Measurements from ENCODE around the gene NDUFB3. TPM values are rescaled to one million over a fixed set of nuclear protein-coding genes. Genes with fewer than 3 reads are reported as not detected.
A peak's percentile ranks its signal among the peaks of the same experiment; 100 is the strongest.
"Not testable (repeated sequence)": the region's sequence is repeated elsewhere in the genome, so short reads cannot be mapped to it uniquely, and the experiment has no call there.

The NDUFB3 gene
- total RNA-seq, 2 donors from 2014 or later, result 104 to 124 TPM

DNA sequence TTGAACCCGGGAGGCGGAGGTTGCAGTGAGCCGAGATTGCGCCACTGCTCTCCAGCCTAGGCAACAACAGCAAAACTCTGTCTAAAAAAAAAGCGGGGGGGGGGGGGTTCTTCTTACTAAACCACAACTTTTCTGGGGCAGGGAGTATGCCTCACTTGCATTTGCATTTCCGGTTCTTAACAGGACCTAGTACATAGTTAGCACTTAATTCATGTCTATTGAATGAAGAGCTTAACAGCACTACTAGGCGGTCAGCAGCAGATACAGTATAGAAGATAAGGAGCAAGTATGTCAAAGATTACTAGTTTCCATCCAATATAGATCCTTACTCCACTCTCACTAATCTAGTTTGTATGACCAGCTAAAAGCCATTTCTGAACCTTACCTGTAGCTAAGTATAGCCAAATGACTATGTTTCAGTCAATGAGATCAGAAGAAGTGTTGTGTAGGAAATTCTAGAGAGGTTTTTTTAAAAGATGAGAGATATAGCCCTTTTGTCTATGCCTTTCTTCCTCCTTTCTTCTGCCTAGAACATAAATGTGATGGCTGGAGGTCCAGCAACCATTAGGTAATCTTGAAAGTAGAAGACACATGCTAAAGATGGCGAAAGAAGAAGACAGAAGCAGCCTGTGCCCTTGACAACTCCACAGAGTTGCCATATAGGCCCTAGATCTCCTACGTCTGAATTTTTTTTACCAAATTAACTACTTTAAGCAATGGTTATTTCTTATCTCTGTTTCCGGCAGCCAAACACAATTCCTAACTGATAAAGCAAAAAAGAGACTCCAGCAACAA lies 11.6 kb upstream of the NDUFB3 start:
- H3K36me3 Mint-ChIP-seq, result peaks cover 11% of the 10 kb centered on the region
- DNase-seq (ENCODE audit: low spot score) (no peak), ATAC-seq (no peak)
- H3K9me3 Mint-ChIP-seq, result no peaks in the 10 kb centered on the region
- H3K27me3 Mint-ChIP-seq, result no peaks in the 10 kb centered on the region
- H3K4me3 Mint-ChIP-seq, result no peak overlapping the region
- peak overlapping the region in 1 of 2 donors; percentile 56 for H3K27ac Mint-ChIP-seq
- H3K4me1 Mint-ChIP-seq (ENCODE audit: low read depth in 2 of 2), result peaks cover 40 to 42% of the 10 kb centered on the region in 2 donors

GRCh38 chr2:201063516-201063915 lies 8.3 kb upstream of the NDUFB3 start:
- ATAC-seq; DNase-seq (ENCODE audit: low spot score); H3K27me3 Mint-ChIP-seq; H3K9me3 Mint-ChIP-seq: not testable (repeated sequence)
- Mint-ChIP-seq H3K4me1 (ENCODE audit: low read depth in 2 of 2) (peaks cover 46 to 50% of the 10 kb centered on the region in 2 donors), H3K4me3 (peak overlapping the region; percentile 21), H3K36me3 (peaks cover 11% of the 10 kb centered on the region), H3K27ac (peak overlapping the region; percentile 69 to 76)

- H3K27me3 Mint-ChIP-seq, result no peaks in the 10 kb centered on the region
- H3K9me3 Mint-ChIP-seq, result no peaks in the 10 kb centered on the region
- peaks cover 11% of the 10 kb centered on the region for H3K36me3 Mint-ChIP-seq
- no peak for ATAC-seq
- peaks cover 48 to 52% of the 10 kb centered on the region in 2 donors for H3K4me1 Mint-ChIP-seq (ENCODE audit: low read depth in 2 of 2)
- peak overlapping the region in 1 of 2 donors; percentile 13 for H3K27ac Mint-ChIP-seq
- no peak for DNase-seq (ENCODE audit: low spot score)
- H3K4me3 Mint-ChIP-seq, result no peak overlapping the region
Observed at GRCh38 chr2:201064797-201065329, 6.9 kb upstream of the NDUFB3 start.

GRCh38 chr2:201070948-201071478 lies 788 bp upstream of the NDUFB3 start:
- peaks cover 8% of the 10 kb centered on the region for H3K36me3 Mint-ChIP-seq
- H3K9me3 Mint-ChIP-seq, result no peaks in the 10 kb centered on the region
- H3K27ac Mint-ChIP-seq, result peak overlapping the region; percentile 87 to 91
- H3K4me3 Mint-ChIP-seq, result peak overlapping the region; percentile 91
- H3K27me3 Mint-ChIP-seq, result no peaks in the 10 kb centered on the region
- ATAC-seq (peak; percentile 42 to 57), DNase-seq (ENCODE audit: low spot score) (peak; percentile 62)
- H3K4me1 Mint-ChIP-seq (ENCODE audit: low read depth in 2 of 2), result peaks cover 38 to 55% of the 10 kb centered on the region in 2 donors

DNA sequence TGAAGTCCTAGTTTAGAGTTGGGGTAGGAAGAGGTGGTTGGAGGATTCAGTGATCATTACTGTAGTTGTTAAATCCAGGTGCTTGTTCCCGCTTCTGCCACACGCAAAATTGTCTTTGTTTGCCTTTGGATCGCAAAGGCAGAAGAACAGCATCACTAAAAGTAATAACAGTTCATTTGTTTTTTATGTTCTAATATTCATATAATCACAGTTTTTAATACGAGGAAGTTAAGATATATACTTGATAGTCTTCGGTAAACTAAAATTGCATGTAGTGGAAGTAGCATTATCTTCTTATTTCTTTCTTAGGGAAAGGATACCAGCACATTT lies 365 bp downstream of the NDUFB3 start:
- Mint-ChIP-seq H3K36me3 (peaks cover 8% of the 10 kb centered on the region), H3K27me3 (no peaks in the 10 kb centered on the region), H3K27ac (peak overlapping the region; percentile 87 to 91), H3K4me1 (ENCODE audit: low read depth in 2 of 2) (peaks cover 33 to 44% of the 10 kb centered on the region in 2 donors), H3K4me3 (peak overlapping the region; percentile 91), H3K9me3 (no peaks in the 10 kb centered on the region)
- ATAC-seq (no peak), DNase-seq (ENCODE audit: low spot score) (no peak)

DNA sequence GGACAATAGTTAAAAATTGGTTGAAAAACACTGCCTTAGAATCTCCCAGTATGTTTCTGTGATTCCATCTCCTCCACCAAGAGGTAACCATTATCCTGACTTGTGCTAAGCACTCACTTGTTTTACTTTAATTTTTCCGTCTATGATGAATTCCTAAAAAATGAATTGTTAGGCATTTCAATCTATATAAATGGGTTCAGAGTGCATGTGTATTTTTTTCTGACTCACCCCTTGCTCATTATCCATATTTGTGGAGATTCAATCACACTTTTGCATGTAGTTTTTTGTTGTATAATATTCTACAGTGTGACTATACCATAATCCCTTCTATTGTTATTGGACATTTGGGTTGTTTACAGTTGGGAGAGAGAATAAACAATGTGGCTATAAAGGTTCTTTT lies 1.3 kb downstream of the NDUFB3 start:
- peaks cover 8% of the 10 kb centered on the region for H3K36me3 Mint-ChIP-seq
- peak overlapping the region; percentile 91 for H3K4me3 Mint-ChIP-seq
- H3K9me3 Mint-ChIP-seq, result no peaks in the 10 kb centered on the region
- ATAC-seq (no peak), DNase-seq (ENCODE audit: low spot score) (no peak)
- H3K27ac Mint-ChIP-seq, result peak overlapping the region in 1 of 2 donors; percentile 91
- no peaks in the 10 kb centered on the region for H3K27me3 Mint-ChIP-seq
- H3K4me1 Mint-ChIP-seq (ENCODE audit: low read depth in 2 of 2), result peaks cover 33 to 44% of the 10 kb centered on the region in 2 donors

DNA sequence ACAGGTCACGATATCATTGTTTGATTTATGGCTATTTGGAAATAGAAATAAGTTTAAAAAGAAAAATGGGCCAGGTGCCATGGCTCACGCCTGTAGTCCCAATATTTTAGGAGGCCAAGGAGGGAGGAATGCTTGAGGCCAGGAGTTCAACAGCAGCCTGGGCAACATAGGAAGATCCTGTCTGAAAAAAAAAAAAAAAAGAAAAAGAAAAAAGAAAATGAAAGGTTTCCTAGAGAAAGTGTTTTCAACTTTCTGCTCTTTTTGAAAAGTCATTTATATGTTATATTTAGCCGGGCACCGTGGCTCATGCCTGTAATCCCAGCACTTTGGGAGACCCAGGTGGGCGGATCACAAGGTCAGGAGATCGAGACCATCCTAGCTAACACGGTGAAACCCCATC lies 3.2 kb downstream of the NDUFB3 start:
- no peak overlapping the region for H3K4me3 Mint-ChIP-seq
- ATAC-seq (no peak), DNase-seq (ENCODE audit: low spot score) (no peak)
- H3K27me3 Mint-ChIP-seq, result no peaks in the 10 kb centered on the region
- peaks cover 8% of the 10 kb centered on the region for H3K36me3 Mint-ChIP-seq
- H3K9me3 Mint-ChIP-seq, result no peaks in the 10 kb centered on the region
- H3K4me1 Mint-ChIP-seq (ENCODE audit: low read depth in 2 of 2), result peaks cover 20 to 29% of the 10 kb centered on the region in 2 donors
- peak overlapping the region in 1 of 2 donors; percentile 59 for H3K27ac Mint-ChIP-seq

DNA sequence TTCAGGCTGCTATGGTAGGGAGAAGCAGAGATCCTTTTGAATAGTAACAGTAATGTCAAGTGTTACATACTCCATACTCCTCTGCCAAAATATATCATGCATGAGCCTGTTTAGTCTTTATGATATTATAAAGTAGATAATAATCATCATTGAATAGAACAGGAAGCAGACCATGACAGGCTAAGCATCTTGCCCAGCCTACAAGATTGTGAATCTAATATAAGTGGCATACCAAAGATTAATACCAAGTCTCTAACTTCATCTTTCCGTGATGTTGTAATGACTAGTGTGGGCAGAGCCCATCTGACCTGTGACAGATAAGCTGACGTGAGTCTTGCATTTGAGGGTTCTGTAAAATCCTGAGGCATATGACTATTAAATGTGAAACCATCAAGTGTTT lies 13.1 kb downstream of the NDUFB3 start:
- Mint-ChIP-seq H3K4me3 (no peak overlapping the region), H3K4me1 (ENCODE audit: low read depth in 2 of 2) (peaks cover 0 to 7% of the 10 kb centered on the region in 2 donors), H3K27ac (peak overlapping the region; percentile 42 to 72), H3K27me3 (no peaks in the 10 kb centered on the region), H3K9me3 (no peaks in the 10 kb centered on the region), H3K36me3 (no peaks in the 10 kb centered on the region)
- ATAC-seq (peak in 1 of 2 donors; percentile 38), DNase-seq (ENCODE audit: low spot score) (no peak)

DNA sequence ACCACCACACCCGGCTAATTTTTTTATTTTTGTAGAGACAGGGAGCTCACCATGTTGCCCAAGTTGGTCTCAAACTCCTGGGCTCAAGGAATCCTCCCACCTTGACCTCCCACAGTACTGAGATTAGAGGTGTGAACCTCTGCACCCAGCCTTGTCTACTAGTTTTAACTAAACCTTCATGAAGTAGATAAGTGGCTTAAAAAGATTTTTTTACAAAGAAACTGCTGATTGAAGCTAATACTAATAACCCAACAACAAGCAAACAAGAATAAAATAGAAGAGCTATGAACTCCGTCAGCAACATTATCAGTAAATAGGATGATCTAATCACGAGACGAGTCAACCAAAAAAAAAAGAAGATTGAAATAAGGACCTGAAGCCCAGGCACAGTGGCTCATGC lies 18.8 kb downstream of the NDUFB3 start:
- ATAC-seq (no peak), DNase-seq (ENCODE audit: low spot score) (no peak)
- peak overlapping the region; percentile 8 to 33 for H3K27ac Mint-ChIP-seq
- no peaks in the 10 kb centered on the region for H3K36me3 Mint-ChIP-seq
- H3K4me1 Mint-ChIP-seq (ENCODE audit: low read depth in 2 of 2), result peaks cover 0 to 4% of the 10 kb centered on the region in 2 donors
- H3K27me3 Mint-ChIP-seq, result no peaks in the 10 kb centered on the region
- H3K9me3 Mint-ChIP-seq, result no peaks in the 10 kb centered on the region
- H3K4me3 Mint-ChIP-seq, result no peak overlapping the region

- peaks cover 0 to 4% of the 10 kb centered on the region in 2 donors for H3K4me1 Mint-ChIP-seq (ENCODE audit: low read depth in 2 of 2)
- no peaks in the 10 kb centered on the region for H3K9me3 Mint-ChIP-seq
- H3K4me3 Mint-ChIP-seq, result no peak overlapping the region
- ATAC-seq (no peak), DNase-seq (ENCODE audit: low spot score) (no peak)
- no peaks in the 10 kb centered on the region for H3K27me3 Mint-ChIP-seq
- H3K36me3 Mint-ChIP-seq, result no peaks in the 10 kb centered on the region
- H3K27ac Mint-ChIP-seq, result peak overlapping the region in 1 of 2 donors; percentile 73
Observed at GRCh38 chr2:201093573-201093972, 21.8 kb downstream of the NDUFB3 start.

DNA sequence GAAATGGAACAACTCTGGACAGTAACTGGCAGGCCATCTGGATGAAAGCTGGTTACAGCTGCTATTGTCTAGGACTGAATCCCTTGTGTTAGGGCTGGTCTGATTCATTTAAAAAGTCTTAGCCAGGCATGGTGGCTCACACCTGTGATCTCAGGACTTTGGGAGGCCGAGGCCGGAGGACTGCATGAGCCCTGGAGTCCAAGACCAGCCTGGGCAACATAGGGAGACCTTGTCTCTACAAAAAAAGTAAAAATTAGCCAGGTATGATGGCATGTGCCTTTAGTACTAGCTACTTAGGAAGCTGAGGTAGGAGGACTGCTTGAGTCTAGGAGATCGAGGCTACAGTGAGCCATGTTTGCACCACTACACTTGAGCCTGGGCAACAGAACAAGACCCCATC lies 28.7 kb downstream of the NDUFB3 start:
- Mint-ChIP-seq H3K27ac (peak overlapping the region in 1 of 2 donors; percentile 75), H3K9me3 (no peaks in the 10 kb centered on the region), H3K27me3 (no peaks in the 10 kb centered on the region)

DNA sequence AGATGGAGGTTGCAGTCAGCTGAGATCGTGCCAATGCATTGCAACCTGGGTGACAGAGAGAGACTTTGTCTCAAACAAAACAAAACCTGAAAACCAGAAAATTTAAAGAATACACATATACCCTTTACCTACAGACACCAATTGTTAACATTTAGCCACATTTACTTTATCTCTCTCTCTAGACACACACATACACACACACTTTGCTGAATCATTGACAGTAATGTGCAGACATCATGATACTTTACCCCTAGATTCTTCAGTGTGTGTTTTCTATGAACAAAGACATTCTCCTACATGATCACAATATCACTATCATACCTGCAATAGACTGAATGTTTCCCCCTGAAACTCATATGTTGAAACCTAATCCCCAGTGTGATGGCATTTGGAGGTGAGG lies 34.0 kb downstream of the NDUFB3 start:
- Mint-ChIP-seq H3K27ac (no peak overlapping the region), H3K9me3 (no peaks in the 10 kb centered on the region), H3K4me1 (ENCODE audit: low read depth in 2 of 2) (peaks cover 0 to 14% of the 10 kb centered on the region in 2 donors), H3K27me3 (no peaks in the 10 kb centered on the region), H3K4me3 (no peak overlapping the region), H3K36me3 (no peaks in the 10 kb centered on the region)
- DNase-seq (ENCODE audit: low spot score), result no peak
- ATAC-seq, result no peak

More for the DNA sequence above, 28.7 kb downstream of the NDUFB3 start:
- no peak overlapping the region for H3K4me3 Mint-ChIP-seq
- H3K36me3 Mint-ChIP-seq, result no peaks in the 10 kb centered on the region
- H3K4me1 Mint-ChIP-seq (ENCODE audit: low read depth in 2 of 2), result no peaks in the 10 kb centered on the region
- no peak for DNase-seq (ENCODE audit: low spot score)
- ATAC-seq, result no peak

- peak overlapping the region in 1 of 2 donors; percentile 1 for H3K27ac Mint-ChIP-seq
- no peaks in the 10 kb centered on the region for H3K36me3 Mint-ChIP-seq
- no peaks in the 10 kb centered on the region for H3K27me3 Mint-ChIP-seq
- ATAC-seq, result no peak
- H3K4me1 Mint-ChIP-seq (ENCODE audit: low read depth in 2 of 2), result peaks cover 0 to 14% of the 10 kb centered on the region in 2 donors
- H3K9me3 Mint-ChIP-seq, result no peaks in the 10 kb centered on the region
- no peak for DNase-seq (ENCODE audit: low spot score)
- H3K4me3 Mint-ChIP-seq, result no peak overlapping the region
Observed at GRCh38 chr2:201107624-201108023, 35.8 kb downstream of the NDUFB3 start.

DNA sequence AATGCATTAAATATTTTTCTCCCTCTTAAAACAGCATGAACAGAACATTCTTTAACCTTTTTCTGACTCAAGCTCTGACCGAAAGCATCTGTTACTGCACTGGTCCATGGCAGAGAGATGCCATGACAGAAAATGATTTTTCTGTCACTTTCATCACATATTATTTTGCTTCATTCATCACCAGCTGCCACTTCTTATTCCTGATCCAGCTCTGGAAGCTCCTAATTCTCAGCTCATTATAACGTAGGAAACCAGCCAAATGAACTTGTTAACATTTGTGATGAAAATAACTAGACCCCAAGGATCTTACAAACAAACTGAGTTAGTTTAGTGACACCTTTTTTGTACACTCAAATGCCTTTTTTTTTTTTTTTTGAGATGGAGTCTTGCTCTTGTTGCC lies 36.5 kb downstream of the NDUFB3 start:
- H3K4me3 Mint-ChIP-seq, result no peak overlapping the region
- no peak for ATAC-seq
- peak overlapping the region in 1 of 2 donors; percentile 15 for H3K27ac Mint-ChIP-seq
- peaks cover 1 to 15% of the 10 kb centered on the region in 2 donors for H3K4me1 Mint-ChIP-seq (ENCODE audit: low read depth in 2 of 2)
- no peaks in the 10 kb centered on the region for H3K9me3 Mint-ChIP-seq
- no peak for DNase-seq (ENCODE audit: low spot score)
- no peaks in the 10 kb centered on the region for H3K27me3 Mint-ChIP-seq
- no peaks in the 10 kb centered on the region for H3K36me3 Mint-ChIP-seq
